MM.1S (cell line): ENCODE data around the gene PRDM11.

Experiments
- EZH2 ChIP-seq: fragments of 300-600 bp; sonication (generic); optimal IDR thresholded peaks from 2 replicates; pipeline ENCODE3; 2017; ENCODE audit warnings: low read depth, mild to moderate bottlenecking, antibody characterized with exemption, low read length, mixed read lengths
- EZH2phosphoT487 ChIP-seq: fragments of 300-600 bp; sonication (generic); IDR thresholded peaks from 2 replicates; pipeline ENCODE4 v1.6.1; 2018; ENCODE audit warnings: antibody characterized with exemption, low read length
- TF ChIP-seq, protein P1 (sequence below): fragments of 300-600 bp; sonication (generic); IDR thresholded peaks from 2 replicates; pipeline ENCODE4 v1.5.1; 2016; ENCODE audit warnings: antibody characterized with exemption, low read length, mixed read lengths

DNA sequence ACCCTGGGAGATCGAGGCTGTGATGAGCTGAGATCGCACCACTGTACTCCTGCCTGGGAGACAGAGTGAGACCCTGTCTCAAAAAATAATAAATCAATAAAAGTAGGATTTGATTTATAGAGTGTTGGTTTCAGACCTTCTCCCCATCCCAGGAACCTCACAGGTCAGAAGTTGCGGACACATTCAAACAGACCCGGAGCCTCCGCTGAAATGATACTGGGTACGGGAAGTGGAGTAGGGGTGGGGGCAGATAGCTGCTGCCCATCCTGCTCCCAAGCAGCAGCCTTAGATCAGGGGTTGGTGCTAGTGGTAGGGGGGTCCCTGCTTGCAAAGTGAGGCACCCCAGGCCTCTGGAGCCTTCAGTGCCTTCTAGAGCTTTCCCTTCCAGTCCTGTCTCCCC, 7.8 kb downstream of the PRDM11 start:
- TF ChIP-seq EZH2 (no peak), EZH2phosphoT487 (no peak)
- TF ChIP-seq, protein P1, sequence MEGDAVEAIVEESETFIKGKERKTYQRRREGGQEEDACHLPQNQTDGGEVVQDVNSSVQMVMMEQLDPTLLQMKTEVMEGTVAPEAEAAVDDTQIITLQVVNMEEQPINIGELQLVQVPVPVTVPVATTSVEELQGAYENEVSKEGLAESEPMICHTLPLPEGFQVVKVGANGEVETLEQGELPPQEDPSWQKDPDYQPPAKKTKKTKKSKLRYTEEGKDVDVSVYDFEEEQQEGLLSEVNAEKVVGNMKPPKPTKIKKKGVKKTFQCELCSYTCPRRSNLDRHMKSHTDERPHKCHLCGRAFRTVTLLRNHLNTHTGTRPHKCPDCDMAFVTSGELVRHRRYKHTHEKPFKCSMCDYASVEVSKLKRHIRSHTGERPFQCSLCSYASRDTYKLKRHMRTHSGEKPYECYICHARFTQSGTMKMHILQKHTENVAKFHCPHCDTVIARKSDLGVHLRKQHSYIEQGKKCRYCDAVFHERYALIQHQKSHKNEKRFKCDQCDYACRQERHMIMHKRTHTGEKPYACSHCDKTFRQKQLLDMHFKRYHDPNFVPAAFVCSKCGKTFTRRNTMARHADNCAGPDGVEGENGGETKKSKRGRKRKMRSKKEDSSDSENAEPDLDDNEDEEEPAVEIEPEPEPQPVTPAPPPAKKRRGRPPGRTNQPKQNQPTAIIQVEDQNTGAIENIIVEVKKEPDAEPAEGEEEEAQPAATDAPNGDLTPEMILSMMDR = no peak
